HEK293 (cell line): ENCODE results near the gene KCNS3.

Experiments
- CTCF ChIA-PET: fragments of 350-600 bp; formaldehyde crosslinking; extraction: SDS; loops from one replicate; lab custom pipeline; 2021; ENCODE audit warnings: antibody characterized with exemption; lab: Yijun Ruan, JAX
- POLR2A ChIA-PET: fragments of 300-600 bp; formaldehyde crosslinking; extraction: SDS; loops from one replicate; lab custom pipeline; 2020; ENCODE audit warnings: antibody characterized with exemption, inconsistent platforms; lab: Yijun Ruan, JAX
- H3K27ac ChIP-seq: fragments of 200-500 bp; sonication (Bioruptor generic); 2 replicates; pipeline ENCODE4 v1.5.1; 2014; ENCODE audit warnings: low read depth, low read length, control low read depth, inconsistent platforms; ENCODE audit errors: extremely low read depth
- H3K36me3 ChIP-seq, 2 experiments: fragments of 200-500 bp in 1 of 2; sonication (Bioruptor generic) in 1 of 2; 1 replicate in 1 of 2; 2 replicates in 1 of 2; pipeline ENCODE4 v1.5.1; 2014 to 2017; ENCODE audit warnings: inconsistent platforms in 2 of 2, low read length in 2 of 2; ENCODE audit not compliant: control insufficient read depth in 2 of 2, insufficient read depth in 1 of 2
- H3K4me1 ChIP-seq: fragments of 200-500 bp; sonication (Bioruptor generic); 2 replicates; pipeline ENCODE4 v1.5.1; 2014; ENCODE audit warnings: mild to moderate bottlenecking, low read length, inconsistent platforms; ENCODE audit not compliant: control insufficient read depth, insufficient read depth
- H3K4me3 ChIP-seq: 2 replicates; pipeline ENCODE4 v1.5.1; 2011; ENCODE audit warnings: low read depth, mild to moderate bottlenecking, control low read depth, low read length, moderate library complexity
- H3K9me3 ChIP-seq: fragments of 200-500 bp; sonication (Bioruptor generic); 2 replicates; pipeline ENCODE4 v1.5.1; 2014; ENCODE audit warnings: low read depth, low read length, inconsistent platforms; ENCODE audit not compliant: control insufficient read depth, insufficient read depth
- FEZF1 ChIP-seq: fragments of 450-650 bp; formaldehyde crosslinking; IDR thresholded peaks from 2 replicates; pipeline ENCODE4 v1.5.1; 2016; ENCODE audit warnings: missing biosample characterization, missing genetic modification characterization
- GLIS1 ChIP-seq: fragments of 450-650 bp; formaldehyde crosslinking; IDR thresholded peaks from 2 replicates; pipeline ENCODE4 v1.5.1; 2016; ENCODE audit warnings: missing biosample characterization, missing genetic modification characterization
- MZF1 ChIP-seq: fragments of 450-650 bp; formaldehyde crosslinking; IDR thresholded peaks from 2 replicates; pipeline ENCODE4 v1.5.1; 2017; ENCODE audit warnings: missing biosample characterization, missing genetic modification characterization, borderline replicate concordance
- TRIM28 ChIP-seq: IDR thresholded peaks from 2 replicates; pipeline ENCODE4 v1.6.1; 2011; ENCODE audit warnings: low read length, control low read depth, borderline replicate concordance
- ZBTB17 ChIP-seq: fragments of 450-650 bp; formaldehyde crosslinking; IDR thresholded peaks from 2 replicates; pipeline ENCODE4 v1.5.1; 2016; ENCODE audit warnings: missing biosample characterization, missing genetic modification characterization
- ZIC2 ChIP-seq: fragments of 450-650 bp; formaldehyde crosslinking; IDR thresholded peaks from 2 replicates; pipeline ENCODE4 v1.5.1; 2016; ENCODE audit warnings: missing biosample characterization, missing genetic modification characterization
- ZNF112 ChIP-seq: fragments of 450-650 bp; formaldehyde crosslinking; IDR thresholded peaks from 2 replicates; pipeline ENCODE4 v1.5.0; 2017; ENCODE audit warnings: missing biosample characterization, missing genetic modification characterization
- ZNF202 ChIP-seq: fragments of 450-650 bp; formaldehyde crosslinking; IDR thresholded peaks from 2 replicates; pipeline ENCODE4 v1.5.1; 2016; ENCODE audit warnings: missing biosample characterization, missing genetic modification characterization, borderline replicate concordance
- ZNF211 ChIP-seq: fragments of 450-650 bp; formaldehyde crosslinking; IDR thresholded peaks from 2 replicates; pipeline ENCODE4 v1.5.1; 2016; ENCODE audit warnings: low read depth, missing biosample characterization, missing genetic modification characterization
- ZNF239 ChIP-seq: fragments of 450-650 bp; formaldehyde crosslinking; IDR thresholded peaks from 2 replicates; pipeline ENCODE4 v1.5.1; 2016; ENCODE audit warnings: missing biosample characterization, missing genetic modification characterization
- ZNF354C ChIP-seq: fragments of 450-650 bp; formaldehyde crosslinking; IDR thresholded peaks from 2 replicates; pipeline ENCODE4 v1.5.1; 2016; ENCODE audit warnings: missing biosample characterization, missing genetic modification characterization, low read depth, borderline replicate concordance
- ZNF423 ChIP-seq: fragments of 450-650 bp; formaldehyde crosslinking; IDR thresholded peaks from 2 replicates; pipeline ENCODE4 v1.5.1; 2016; ENCODE audit warnings: missing biosample characterization, missing genetic modification characterization
- ZNF426 ChIP-seq: fragments of 450-650 bp; formaldehyde crosslinking; IDR thresholded peaks from 2 replicates; pipeline ENCODE4 v1.5.1; 2017; ENCODE audit warnings: missing biosample characterization, missing genetic modification characterization, mild to moderate bottlenecking, inconsistent platforms, moderate library complexity
- ZNF548 ChIP-seq: fragments of 450-650 bp; formaldehyde crosslinking; IDR thresholded peaks from 2 replicates; pipeline ENCODE4 v1.5.1; 2016; ENCODE audit warnings: missing biosample characterization, missing genetic modification characterization
- ZNF549 ChIP-seq: fragments of 450-650 bp; IDR thresholded peaks from 2 replicates; pipeline ENCODE4 v1.5.1; 2018; ENCODE audit warnings: missing biosample characterization, missing genetic modification characterization, mild to moderate bottlenecking, inconsistent platforms, moderate library complexity
- ZNF558 ChIP-seq: fragments of 450-650 bp; formaldehyde crosslinking; IDR thresholded peaks from 2 replicates; pipeline ENCODE4 v1.5.1; 2016; ENCODE audit warnings: missing biosample characterization, missing genetic modification characterization
- ZNF701 ChIP-seq: fragments of 450-650 bp; formaldehyde crosslinking; IDR thresholded peaks from 2 replicates; pipeline ENCODE4 v1.5.1; 2016; ENCODE audit warnings: missing biosample characterization, missing genetic modification characterization
- ZNF792 ChIP-seq: fragments of 450-650 bp; formaldehyde crosslinking; IDR thresholded peaks from 2 replicates; pipeline ENCODE4 v1.5.1; 2016; ENCODE audit warnings: missing biosample characterization, missing genetic modification characterization
- ZSCAN23 ChIP-seq: fragments of 450-650 bp; formaldehyde crosslinking; IDR thresholded peaks from 2 replicates; pipeline ENCODE4 v1.5.1; 2016; ENCODE audit warnings: missing biosample characterization, missing genetic modification characterization
- TF ChIP-seq, protein P1 (sequence below): fragments of 450-650 bp; IDR thresholded peaks from 2 replicates; pipeline ENCODE4 v1.5.1; 2018; ENCODE audit warnings: missing biosample characterization, mild to moderate bottlenecking, missing genetic modification characterization
- TF ChIP-seq, protein P2 (sequence below): fragments of 450-650 bp; formaldehyde crosslinking; IDR thresholded peaks from 2 replicates; pipeline ENCODE4 v1.5.1; 2016; ENCODE audit warnings: missing biosample characterization, missing genetic modification characterization
- TF ChIP-seq, protein P3 (sequence below): fragments of 450-650 bp; formaldehyde crosslinking; IDR thresholded peaks from 2 replicates; pipeline ENCODE4 v1.5.1; 2016; ENCODE audit warnings: missing biosample characterization, missing genetic modification characterization
- TF ChIP-seq, protein P4 (sequence below): fragments of 450-650 bp; formaldehyde crosslinking; IDR thresholded peaks from 2 replicates; pipeline ENCODE4 v1.5.1; 2016; ENCODE audit warnings: missing biosample characterization, missing genetic modification characterization

KCNS3 gene

DNA sequence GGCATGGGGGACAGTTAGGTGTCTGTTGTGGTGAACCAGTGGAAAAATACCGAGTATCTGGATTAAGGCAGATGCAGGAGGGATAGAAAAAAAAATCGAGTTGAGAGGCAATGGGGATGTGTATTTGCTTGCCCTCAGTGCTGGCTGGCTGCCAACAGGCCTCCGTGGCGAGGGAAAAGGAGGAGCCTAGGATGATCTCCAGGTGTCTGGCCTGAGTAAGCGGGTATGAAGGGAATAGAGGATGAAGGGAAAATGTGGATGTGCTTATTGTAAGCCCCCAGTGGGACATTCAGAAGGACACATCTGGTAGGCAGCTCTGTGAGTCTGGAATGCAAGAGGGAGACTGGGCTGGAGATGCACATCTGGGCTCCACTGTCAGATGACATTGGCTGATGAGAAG lies 22.8 kb downstream of the KCNS3 start:
- ChIA-PET CTCF (no interaction called here), POLR2A (no interaction called here)
- Histone ChIP-seq H3K4me3 (no peak overlapping the region), H3K27ac (no peak overlapping the region), H3K9me3 (no peaks in the 10 kb centered on the region), H3K36me3 (no peaks in the 10 kb centered on the region), H3K4me1 (peaks cover 4% of the 10 kb centered on the region; the same call in 1 of the 2 replicates)
- TF ChIP-seq GLIS1 (tag by site-specific recombination) (peak; percentile 62), ZBTB17 (tag by site-specific recombination) (peak; percentile 66), ZIC2 (peak; percentile 15; the same call in 1 of the 2 replicates), MZF1 (tag by site-specific recombination) (peak; percentile 93), ZNF112 (tag by site-specific recombination) (no peak), ZNF202 (tag by site-specific recombination) (no peak)
- TF ChIP-seq, protein P1, sequence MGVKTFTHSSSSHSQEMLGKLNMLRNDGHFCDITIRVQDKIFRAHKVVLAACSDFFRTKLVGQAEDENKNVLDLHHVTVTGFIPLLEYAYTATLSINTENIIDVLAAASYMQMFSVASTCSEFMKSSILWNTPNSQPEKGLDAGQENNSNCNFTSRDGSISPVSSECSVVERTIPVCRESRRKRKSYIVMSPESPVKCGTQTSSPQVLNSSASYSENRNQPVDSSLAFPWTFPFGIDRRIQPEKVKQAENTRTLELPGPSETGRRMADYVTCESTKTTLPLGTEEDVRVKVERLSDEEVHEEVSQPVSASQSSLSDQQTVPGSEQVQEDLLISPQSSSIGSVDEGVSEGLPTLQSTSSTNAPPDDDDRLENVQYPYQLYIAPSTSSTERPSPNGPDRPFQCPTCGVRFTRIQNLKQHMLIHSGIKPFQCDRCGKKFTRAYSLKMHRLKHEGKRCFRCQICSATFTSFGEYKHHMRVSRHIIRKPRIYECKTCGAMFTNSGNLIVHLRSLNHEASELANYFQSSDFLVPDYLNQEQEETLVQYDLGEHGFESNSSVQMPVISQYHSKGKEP: 0 out of 2 replicates have a peak, but pooled peaks have one; percentile 13
- TF ChIP-seq, protein P2, sequence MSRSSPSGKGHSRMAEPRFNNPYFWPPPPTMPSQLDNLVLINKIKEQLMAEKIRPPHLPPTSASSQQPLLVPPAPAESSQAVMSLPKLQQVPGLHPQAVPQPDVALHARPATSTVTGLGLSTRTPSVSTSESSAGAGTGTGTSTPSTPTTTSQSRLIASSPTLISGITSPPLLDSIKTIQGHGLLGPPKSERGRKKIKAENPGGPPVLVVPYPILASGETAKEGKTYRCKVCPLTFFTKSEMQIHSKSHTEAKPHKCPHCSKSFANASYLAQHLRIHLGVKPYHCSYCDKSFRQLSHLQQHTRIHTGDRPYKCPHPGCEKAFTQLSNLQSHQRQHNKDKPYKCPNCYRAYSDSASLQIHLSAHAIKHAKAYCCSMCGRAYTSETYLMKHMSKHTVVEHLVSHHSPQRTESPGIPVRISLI (tag by site-specific recombination): peak; percentile 59; the same call in 1 of the 2 replicates

DNA sequence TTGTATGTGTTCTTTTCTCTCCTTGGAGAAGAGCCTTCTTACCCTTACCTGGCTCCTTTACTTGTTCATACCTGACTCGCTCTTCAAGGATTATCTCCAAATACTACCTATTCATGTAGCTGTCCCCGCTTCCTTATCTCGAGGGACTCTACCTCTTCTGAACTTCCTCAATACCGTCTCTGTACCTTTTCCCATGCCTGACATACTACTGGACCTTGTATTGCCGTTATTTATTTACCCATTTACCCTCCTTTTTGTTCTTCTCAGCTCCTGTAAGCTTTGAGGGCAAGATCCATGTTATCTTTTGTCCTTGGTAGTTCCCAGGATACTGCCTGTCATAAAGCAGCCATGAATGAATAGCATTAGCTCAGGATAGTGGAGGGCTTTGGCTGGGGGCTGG lies 32.5 kb downstream of the KCNS3 start:
- peaks cover 2% of the 10 kb centered on the region; the same call in 1 of the 2 replicates for H3K4me1 ChIP-seq
- no peak overlapping the region for H3K27ac ChIP-seq
- no peaks in the 10 kb centered on the region for H3K9me3 ChIP-seq
- ChIA-PET POLR2A (no interaction called here), CTCF (interaction anchor here (0.7 to 1.1 kb wide), 3 partner anchors 8 to 239 kb away, joined by 3 to 5 read pairs (median 3); no protein-coding TSS in a partner anchor)
- no peaks in the 10 kb centered on the region for H3K36me3 ChIP-seq
- TF ChIP-seq ZNF426 (tag by site-specific recombination) (no peak), ZNF701 (tag by site-specific recombination) (no peak)
- H3K4me3 ChIP-seq: no peak overlapping the region

DNA sequence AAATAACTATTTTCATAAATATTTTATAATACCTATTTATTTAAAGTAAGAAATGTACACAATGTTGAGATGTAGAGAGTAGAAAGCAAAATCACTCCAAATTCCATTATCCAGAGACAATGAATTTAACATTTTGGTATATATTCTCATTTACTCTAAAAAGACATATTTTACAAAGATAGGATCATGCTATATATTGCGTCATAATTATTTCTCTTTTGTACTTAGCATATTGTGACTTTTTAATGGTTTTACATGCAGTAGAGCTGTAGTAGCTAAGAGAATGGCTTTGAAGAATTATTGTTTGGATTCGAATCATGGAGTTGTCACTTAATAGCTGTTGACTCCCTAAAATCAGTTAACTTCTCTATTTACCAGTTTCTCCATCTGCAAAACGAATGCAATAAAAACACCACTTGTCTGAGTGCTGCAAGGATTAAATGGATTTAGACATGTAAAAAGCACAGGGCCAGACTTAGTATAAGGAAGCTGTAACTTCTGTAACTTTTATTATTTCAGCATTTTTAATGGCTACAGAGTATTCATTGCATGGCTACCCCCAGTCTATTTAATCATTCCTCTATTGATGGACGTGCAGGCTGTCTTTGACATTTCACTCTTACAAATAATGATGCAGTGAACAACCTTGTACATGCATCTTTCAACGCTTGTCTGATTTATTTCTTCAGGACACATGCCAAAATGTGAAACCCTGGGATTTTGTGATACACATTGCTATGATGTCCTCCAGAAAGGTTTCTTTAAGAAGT lies 33.2 kb downstream of the KCNS3 start:
- no peak overlapping the region for H3K4me3 ChIP-seq
- H3K9me3 ChIP-seq: no peaks in the 10 kb centered on the region
- POLR2A ChIA-PET: no interaction called here
- CTCF ChIA-PET: interaction anchor here (0.6 to 0.7 kb wide), 2 partner anchors 60 to 116 kb away, joined by 3 to 5 read pairs; no protein-coding TSS in a partner anchor
- H3K27ac ChIP-seq: no peak overlapping the region
- H3K4me1 ChIP-seq: peaks cover 7% of the 10 kb centered on the region
- no peaks in the 10 kb centered on the region for H3K36me3 ChIP-seq
- TF ChIP-seq ZSCAN23 (tag by site-specific recombination) (no peak), ZNF239 (tag by site-specific recombination) (no peak), ZNF549 (no peak), ZNF792 (tag by site-specific recombination) (no peak), ZNF548 (tag by site-specific recombination) (no peak), TRIM28 (no peak), ZNF423 (tag by site-specific recombination) (no peak), ZNF211 (tag by site-specific recombination) (no peak), FEZF1 (tag by site-specific recombination) (no peak), ZNF558 (tag by site-specific recombination) (no peak), ZNF354C (tag by site-specific recombination) (no peak)
- TF ChIP-seq, protein P3, sequence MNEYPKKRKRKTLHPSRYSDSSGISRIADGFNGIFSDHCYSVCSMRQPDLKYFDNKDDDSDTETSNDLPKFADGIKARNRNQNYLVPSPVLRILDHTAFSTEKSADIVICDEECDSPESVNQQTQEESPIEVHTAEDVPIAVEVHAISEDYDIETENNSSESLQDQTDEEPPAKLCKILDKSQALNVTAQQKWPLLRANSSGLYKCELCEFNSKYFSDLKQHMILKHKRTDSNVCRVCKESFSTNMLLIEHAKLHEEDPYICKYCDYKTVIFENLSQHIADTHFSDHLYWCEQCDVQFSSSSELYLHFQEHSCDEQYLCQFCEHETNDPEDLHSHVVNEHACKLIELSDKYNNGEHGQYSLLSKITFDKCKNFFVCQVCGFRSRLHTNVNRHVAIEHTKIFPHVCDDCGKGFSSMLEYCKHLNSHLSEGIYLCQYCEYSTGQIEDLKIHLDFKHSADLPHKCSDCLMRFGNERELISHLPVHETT: no peak
- TF ChIP-seq, protein P1: no peak
- TF ChIP-seq, protein P4, sequence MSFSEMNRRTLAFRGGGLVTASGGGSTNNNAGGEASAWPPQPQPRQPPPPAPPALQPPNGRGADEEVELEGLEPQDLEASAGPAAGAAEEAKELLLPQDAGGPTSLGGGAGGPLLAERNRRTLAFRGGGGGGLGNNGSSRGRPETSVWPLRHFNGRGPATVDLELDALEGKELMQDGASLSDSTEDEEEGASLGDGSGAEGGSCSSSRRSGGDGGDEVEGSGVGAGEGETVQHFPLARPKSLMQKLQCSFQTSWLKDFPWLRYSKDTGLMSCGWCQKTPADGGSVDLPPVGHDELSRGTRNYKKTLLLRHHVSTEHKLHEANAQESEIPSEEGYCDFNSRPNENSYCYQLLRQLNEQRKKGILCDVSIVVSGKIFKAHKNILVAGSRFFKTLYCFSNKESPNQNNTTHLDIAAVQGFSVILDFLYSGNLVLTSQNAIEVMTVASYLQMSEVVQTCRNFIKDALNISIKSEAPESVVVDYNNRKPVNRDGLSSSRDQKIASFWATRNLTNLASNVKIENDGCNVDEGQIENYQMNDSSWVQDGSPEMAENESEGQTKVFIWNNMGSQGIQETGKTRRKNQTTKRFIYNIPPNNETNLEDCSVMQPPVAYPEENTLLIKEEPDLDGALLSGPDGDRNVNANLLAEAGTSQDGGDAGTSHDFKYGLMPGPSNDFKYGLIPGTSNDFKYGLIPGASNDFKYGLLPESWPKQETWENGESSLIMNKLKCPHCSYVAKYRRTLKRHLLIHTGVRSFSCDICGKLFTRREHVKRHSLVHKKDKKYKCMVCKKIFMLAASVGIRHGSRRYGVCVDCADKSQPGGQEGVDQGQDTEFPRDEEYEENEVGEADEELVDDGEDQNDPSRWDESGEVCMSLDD (tag by site-specific recombination): no peak
